Measurements from ENCODE around the gene E2F6.

The E2F6 gene

GRCh38 chr2:11507517-11507916 lies 41.6 kb upstream of the E2F6 start:
- H3K27ac ChIP-seq (replicated peaks; ENCODE audit: low read length), result no peak overlapping the region
- no peak overlapping the region for H3K4ac ChIP-seq (ENCODE audit: low read length)
- no peaks in the 10 kb centered on the region for H3K27me3 ChIP-seq (ENCODE audit: control insufficient read depth in 3 of 3, insufficient read depth in 3 of 3, low read depth in 1 of 3, low read length in 3 of 3)
- no peak overlapping the region for H2BK120ac ChIP-seq (ENCODE audit: low read depth, low read length)
- H3K4me1 ChIP-seq (ENCODE audit: control insufficient read depth in 2 of 2, insufficient read depth in 1 of 2, low read depth in 1 of 2, low read length in 2 of 2), result peaks cover 7% of the 10 kb centered on the region in 2 donors
- H4K91ac ChIP-seq (ENCODE audit: low read depth, low read length, poor library complexity), result no peak overlapping the region
- no peak for DNase-seq (ENCODE audit: low spot score)
- no peak overlapping the region for H3K23ac ChIP-seq (ENCODE audit: low read depth, low read length, poor library complexity)
- H2BK12ac ChIP-seq (ENCODE audit: low read length), result no peak overlapping the region
- peaks cover 2 to 88% of the 10 kb centered on the region in 2 donors for H3K36me3 ChIP-seq (replicated peaks in 1 of 2; ENCODE audit: control insufficient read depth in 2 of 2, insufficient read depth in 2 of 2, low read length in 2 of 2)
- H3K4me2 ChIP-seq (ENCODE audit: insufficient read depth, low read length, poor library complexity, severe bottlenecking), result no peak overlapping the region
- peaks cover 8 to 26% of the 10 kb centered on the region in 2 donors for H3K9me3 ChIP-seq (replicated peaks in 1 of 2; ENCODE audit: control insufficient read depth in 2 of 2, insufficient read depth in 1 of 2, low read depth in 1 of 2, low read length in 2 of 2)
- H2AK5ac ChIP-seq (ENCODE audit: low read depth, low read length), result no peak overlapping the region
- no peak overlapping the region for H3K18ac ChIP-seq (ENCODE audit: low read length)
- no peak overlapping the region for H3K9ac ChIP-seq (ENCODE audit: low read depth, low read length, poor library complexity)
- H2AFZ ChIP-seq (ENCODE audit: low read length), result no peak overlapping the region
- peaks cover 4% of the 10 kb centered on the region for H3K79me1 ChIP-seq (ENCODE audit: low read depth, low read length)
- no peak overlapping the region for H2BK5ac ChIP-seq (ENCODE audit: low read length)
- no peak overlapping the region for H2BK15ac ChIP-seq (ENCODE audit: low read length)
- H3K4me3 ChIP-seq (ENCODE audit: low read length in 2 of 2), result no peak overlapping the region
- H3K14ac ChIP-seq (ENCODE audit: low read length), result no peak overlapping the region
- no peak overlapping the region for H4K8ac ChIP-seq (ENCODE audit: low read depth, low read length)
- no CpG with 5 or more reads among the region's 2 CpGs for WGBS, 2 donors (ENCODE audit: extremely low coverage in 2 of 2, insufficient read length in 2 of 2, insufficient replicate concordance in 1 of 2)

- H2BK12ac ChIP-seq (ENCODE audit: low read length), result no peak overlapping the region
- no peak overlapping the region for H2BK120ac ChIP-seq (ENCODE audit: low read depth, low read length)
- H2BK5ac ChIP-seq (ENCODE audit: low read length), result no peak overlapping the region
- no peaks in the 10 kb centered on the region for H3K27me3 ChIP-seq (ENCODE audit: control insufficient read depth in 3 of 3, insufficient read depth in 3 of 3, low read depth in 1 of 3, low read length in 3 of 3)
- H3K23ac ChIP-seq (ENCODE audit: low read depth, low read length, poor library complexity), result no peak overlapping the region
- no peak overlapping the region for H2AFZ ChIP-seq (ENCODE audit: low read length)
- H3K79me1 ChIP-seq (ENCODE audit: low read depth, low read length), result peaks cover 4% of the 10 kb centered on the region
- H3K4me3 ChIP-seq (ENCODE audit: low read length in 2 of 2), result no peak overlapping the region
- no peak overlapping the region for H2AK5ac ChIP-seq (ENCODE audit: low read depth, low read length)
- no peak for DNase-seq (ENCODE audit: low spot score)
- H3K9me3 ChIP-seq (replicated peaks in 1 of 2; ENCODE audit: control insufficient read depth in 2 of 2, insufficient read depth in 1 of 2, low read depth in 1 of 2, low read length in 2 of 2), result peaks cover 8 to 32% of the 10 kb centered on the region in 2 donors
- no peak overlapping the region for H2BK15ac ChIP-seq (ENCODE audit: low read length)
- H4K8ac ChIP-seq (ENCODE audit: low read depth, low read length), result no peak overlapping the region
- peaks cover 3 to 5% of the 10 kb centered on the region in 2 donors for H3K4me1 ChIP-seq (ENCODE audit: control insufficient read depth in 2 of 2, insufficient read depth in 1 of 2, low read depth in 1 of 2, low read length in 2 of 2)
- H3K9ac ChIP-seq (ENCODE audit: low read depth, low read length, poor library complexity), result no peak overlapping the region
- H3K36me3 ChIP-seq (replicated peaks in 1 of 2; ENCODE audit: control insufficient read depth in 2 of 2, insufficient read depth in 2 of 2, low read length in 2 of 2), result peaks cover 2 to 86% of the 10 kb centered on the region in 2 donors
- H3K18ac ChIP-seq (ENCODE audit: low read length), result no peak overlapping the region
- H3K14ac ChIP-seq (ENCODE audit: low read length), result no peak overlapping the region
- no peak overlapping the region for H4K91ac ChIP-seq (ENCODE audit: low read depth, low read length, poor library complexity)
- H3K4me2 ChIP-seq (ENCODE audit: insufficient read depth, low read length, poor library complexity, severe bottlenecking), result no peak overlapping the region
- no peak overlapping the region for H3K4ac ChIP-seq (ENCODE audit: low read length)
- H3K27ac ChIP-seq (replicated peaks; ENCODE audit: low read length), result no peak overlapping the region
- no CpG with 5 or more reads among the region's 3 CpGs for WGBS, 2 donors (ENCODE audit: extremely low coverage in 2 of 2, insufficient read length in 2 of 2, insufficient replicate concordance in 1 of 2)
These were observed 40.6 kb upstream of the E2F6 start for GRCh38 chr2:11506611-11506969.

GRCh38 chr2:11505652-11506610 lies 40.0 kb upstream of the E2F6 start:
- H3K27ac ChIP-seq (replicated peaks; ENCODE audit: low read length), result no peak overlapping the region
- H2AFZ ChIP-seq (ENCODE audit: low read length), result no peak overlapping the region
- H2BK120ac ChIP-seq (ENCODE audit: low read depth, low read length), result no peak overlapping the region
- DNase-seq (ENCODE audit: low spot score), result no peak
- H3K4me3 ChIP-seq (ENCODE audit: low read length in 2 of 2), result peak overlapping the region in 1 of 2 donors; percentile 9
- H4K91ac ChIP-seq (ENCODE audit: low read depth, low read length, poor library complexity), result no peak overlapping the region
- H3K18ac ChIP-seq (ENCODE audit: low read length), result no peak overlapping the region
- peaks cover 4% of the 10 kb centered on the region for H3K79me1 ChIP-seq (ENCODE audit: low read depth, low read length)
- H2BK12ac ChIP-seq (ENCODE audit: low read length), result no peak overlapping the region
- no peak overlapping the region for H3K9ac ChIP-seq (ENCODE audit: low read depth, low read length, poor library complexity)
- WGBS, 2 donors (ENCODE audit: extremely low coverage in 2 of 2, insufficient read length in 2 of 2, insufficient replicate concordance in 1 of 2), result no CpG with 5 or more reads among the region's 11 CpGs
- no peak overlapping the region for H3K4ac ChIP-seq (ENCODE audit: low read length)
- H3K27me3 ChIP-seq (ENCODE audit: control insufficient read depth in 3 of 3, insufficient read depth in 3 of 3, low read depth in 1 of 3, low read length in 3 of 3), result no peaks in the 10 kb centered on the region
- H3K14ac ChIP-seq (ENCODE audit: low read length), result no peak overlapping the region
- peaks cover 2 to 85% of the 10 kb centered on the region in 2 donors for H3K36me3 ChIP-seq (replicated peaks in 1 of 2; ENCODE audit: control insufficient read depth in 2 of 2, insufficient read depth in 2 of 2, low read length in 2 of 2)
- no peak overlapping the region for H3K4me2 ChIP-seq (ENCODE audit: insufficient read depth, low read length, poor library complexity, severe bottlenecking)
- H2BK5ac ChIP-seq (ENCODE audit: low read length), result no peak overlapping the region
- H3K4me1 ChIP-seq (ENCODE audit: control insufficient read depth in 2 of 2, insufficient read depth in 1 of 2, low read depth in 1 of 2, low read length in 2 of 2), result peaks cover 0 to 2% of the 10 kb centered on the region in 2 donors
- no peak overlapping the region for H4K8ac ChIP-seq (ENCODE audit: low read depth, low read length)
- no peak overlapping the region for H2BK15ac ChIP-seq (ENCODE audit: low read length)
- H2AK5ac ChIP-seq (ENCODE audit: low read depth, low read length), result no peak overlapping the region
- H3K9me3 ChIP-seq (replicated peaks in 1 of 2; ENCODE audit: control insufficient read depth in 2 of 2, insufficient read depth in 1 of 2, low read depth in 1 of 2, low read length in 2 of 2), result peaks cover 8 to 32% of the 10 kb centered on the region in 2 donors
- no peak overlapping the region for H3K23ac ChIP-seq (ENCODE audit: low read depth, low read length, poor library complexity)

GRCh38 chr2:11503354-11503927 lies 37.5 kb upstream of the E2F6 start:
- peaks cover 2 to 69% of the 10 kb centered on the region in 2 donors for H3K36me3 ChIP-seq (replicated peaks in 1 of 2; ENCODE audit: control insufficient read depth in 2 of 2, insufficient read depth in 2 of 2, low read length in 2 of 2)

More at GRCh38 chr2:11503354-11503927, 37.5 kb upstream of the E2F6 start:
- Histone ChIP-seq H3K9me3 (replicated peaks in 1 of 2; ENCODE audit: control insufficient read depth in 2 of 2, insufficient read depth in 1 of 2, low read depth in 1 of 2, low read length in 2 of 2) (peaks cover 8 to 30% of the 10 kb centered on the region in 2 donors), H3K23ac (ENCODE audit: low read depth, low read length, poor library complexity) (no peak overlapping the region), H2AFZ (ENCODE audit: low read length) (no peak overlapping the region), H2BK12ac (ENCODE audit: low read length) (no peak overlapping the region), H3K4ac (ENCODE audit: low read length) (no peak overlapping the region), H4K91ac (ENCODE audit: low read depth, low read length, poor library complexity) (no peak overlapping the region), H4K8ac (ENCODE audit: low read depth, low read length) (no peak overlapping the region), H2BK120ac (ENCODE audit: low read depth, low read length) (no peak overlapping the region), H3K14ac (ENCODE audit: low read length) (no peak overlapping the region), H3K79me1 (ENCODE audit: low read depth, low read length) (peaks cover 6% of the 10 kb centered on the region), H3K9ac (ENCODE audit: low read depth, low read length, poor library complexity) (no peak overlapping the region), H3K27me3 (ENCODE audit: control insufficient read depth in 3 of 3, insufficient read depth in 3 of 3, low read depth in 1 of 3, low read length in 3 of 3) (peaks cover 0 to 2% (median 0%) of the 10 kb centered on the region in 3 experiments), H3K4me2 (ENCODE audit: insufficient read depth, low read length, poor library complexity, severe bottlenecking) (no peak overlapping the region), H3K4me1 (ENCODE audit: control insufficient read depth in 2 of 2, insufficient read depth in 1 of 2, low read depth in 1 of 2, low read length in 2 of 2) (peaks cover 3 to 21% of the 10 kb centered on the region in 2 donors), H2AK5ac (ENCODE audit: low read depth, low read length) (no peak overlapping the region), H3K4me3 (ENCODE audit: low read length in 2 of 2) (no peak overlapping the region), H2BK15ac (ENCODE audit: low read length) (no peak overlapping the region), H3K18ac (ENCODE audit: low read length) (no peak overlapping the region), H2BK5ac (ENCODE audit: low read length) (no peak overlapping the region), H3K27ac (replicated peaks; ENCODE audit: low read length) (no peak overlapping the region)
- WGBS, 2 donors (ENCODE audit: extremely low coverage in 2 of 2, insufficient read length in 2 of 2, insufficient replicate concordance in 1 of 2), result no CpG with 5 or more reads among the region's 8 CpGs
- DNase-seq (ENCODE audit: low spot score), result no peak
